MM.1S (cell line): ENCODE results near the gene USP31.

Source experiments
- DNase-seq: peaks from one replicate; pipeline ENCODE4 v3.0.0-alpha.2; 2015
- H2AFZ ChIP-seq: fragments of 300-600 bp; sonication (generic); 2 replicates; pipeline ENCODE4 v1.6.0; 2016; ENCODE audit warnings: antibody characterized with exemption, low read length
- H3F3A ChIP-seq: fragments of 300-600 bp; sonication (generic); 2 replicates; pipeline ENCODE4 v1.6.1; 2016; ENCODE audit warnings: mild to moderate bottlenecking, antibody characterized with exemption, low read length, moderate library complexity, mixed read lengths; ENCODE audit not compliant: insufficient read depth
- H3K27ac ChIP-seq: fragments of 300-600 bp; sonication (generic); 2 replicates; pipeline ENCODE4 v1.5.1; 2016; ENCODE audit warnings: mild to moderate bottlenecking, low read length
- H3K27me3 ChIP-seq: fragments of 300-600 bp; sonication (generic); replicated peaks from 2 replicates; pipeline ENCODE4 v1.6.0; 2016; ENCODE audit warnings: low read length; ENCODE audit not compliant: insufficient read depth
- H3K36me3 ChIP-seq: fragments of 300-600 bp; sonication (generic); replicated peaks from 2 replicates; pipeline ENCODE4 v1.6.1; 2016; ENCODE audit warnings: mild to moderate bottlenecking, low read length, mixed read lengths; ENCODE audit not compliant: insufficient read depth
- H3K4me1 ChIP-seq: fragments of 300-600 bp; sonication (generic); 2 replicates; pipeline ENCODE4 v1.6.1; 2016; ENCODE audit warnings: low read length, mixed read lengths
- H3K4me2 ChIP-seq: fragments of 300-600 bp; sonication (generic); 2 replicates; pipeline ENCODE4 v1.6.0; 2016; ENCODE audit warnings: low read depth, low read length
- H3K4me3 ChIP-seq: fragments of 300-600 bp; sonication (generic); 2 replicates; pipeline ENCODE4 v1.5.1; 2016; ENCODE audit warnings: low read length, mixed read lengths
- H3K79me2 ChIP-seq: fragments of 300-600 bp; sonication (generic); 2 replicates; pipeline ENCODE4 v1.6.1; 2016; ENCODE audit warnings: mixed run types, low read length, mixed read lengths
- H3K9ac ChIP-seq: fragments of 300-600 bp; sonication (generic); 2 replicates; pipeline ENCODE4 v1.6.1; 2016; ENCODE audit warnings: low read length, mixed read lengths
- H3K9me2 ChIP-seq: fragments of 300-600 bp; sonication (generic); replicated peaks from 2 replicates; pipeline ENCODE4 v1.6.1; 2016; ENCODE audit warnings: mild to moderate bottlenecking, low read length, mixed read lengths; ENCODE audit not compliant: insufficient read depth
- H3K9me3 ChIP-seq: fragments of 300-600 bp; sonication (generic); replicated peaks from 2 replicates; pipeline ENCODE4 v1.6.1; 2016; ENCODE audit warnings: mild to moderate bottlenecking, low read length, mixed read lengths; ENCODE audit not compliant: insufficient read depth
- H4K20me1 ChIP-seq: fragments of 300-600 bp; sonication (generic); 2 replicates; pipeline ENCODE4 v1.6.1; 2016; ENCODE audit warnings: mild to moderate bottlenecking, low read length, moderate library complexity, mixed read lengths; ENCODE audit not compliant: insufficient read depth
- CTCF ChIP-seq: fragments of 300-600 bp; sonication (generic); IDR thresholded peaks from 2 replicates; pipeline ENCODE4 v1.5.1; 2016; ENCODE audit warnings: antibody characterized with exemption, low read length, mixed read lengths
- EZH2 ChIP-seq: fragments of 300-600 bp; sonication (generic); optimal IDR thresholded peaks from 2 replicates; pipeline ENCODE3; 2017; ENCODE audit warnings: low read depth, mild to moderate bottlenecking, antibody characterized with exemption, low read length, mixed read lengths
- EZH2phosphoT487 ChIP-seq: fragments of 300-600 bp; sonication (generic); IDR thresholded peaks from 2 replicates; pipeline ENCODE4 v1.6.1; 2018; ENCODE audit warnings: antibody characterized with exemption, low read length

USP31 gene

GRCh38 chr16:23062524-23062923, 86.7 kb downstream of the USP31 start:
- Histone ChIP-seq H3K9me2 (no peaks in the 10 kb centered on the region), H3K4me1 (no peaks in the 10 kb centered on the region), H2AFZ (no peak overlapping the region), H3K4me3 (no peak overlapping the region), H3K36me3 (no peaks in the 10 kb centered on the region), H3K9ac (no peak overlapping the region), H3K79me2 (no peaks in the 10 kb centered on the region), H3K27ac (no peak overlapping the region), H3K9me3 (no peaks in the 10 kb centered on the region), H3F3A (no peaks in the 10 kb centered on the region), H3K27me3 (no peaks in the 10 kb centered on the region), H4K20me1 (no peaks in the 10 kb centered on the region), H3K4me2 (no peak overlapping the region)
- TF ChIP-seq CTCF (no peak), EZH2 (no peak), EZH2phosphoT487 (no peak)
- DNase-seq: no peak

GRCh38 chr16:23061669-23062068, 87.6 kb downstream of the USP31 start:
- Histone ChIP-seq H3K9ac (no peak overlapping the region), H3K4me2 (no peak overlapping the region), H3F3A (no peaks in the 10 kb centered on the region), H3K36me3 (no peaks in the 10 kb centered on the region), H3K4me3 (no peak overlapping the region), H3K79me2 (no peaks in the 10 kb centered on the region), H3K27me3 (no peaks in the 10 kb centered on the region), H4K20me1 (no peaks in the 10 kb centered on the region), H2AFZ (no peak overlapping the region), H3K4me1 (no peaks in the 10 kb centered on the region), H3K27ac (no peak overlapping the region), H3K9me3 (no peaks in the 10 kb centered on the region), H3K9me2 (no peaks in the 10 kb centered on the region)
- no peak for TF ChIP-seq CTCF
- no peak for TF ChIP-seq EZH2phosphoT487
- no peak for TF ChIP-seq EZH2
- no peak for DNase-seq

GRCh38 chr16:23060458-23061320, 88.6 kb downstream of the USP31 start:
- no peak overlapping the region for H3K9ac ChIP-seq
- H3K36me3 ChIP-seq: no peaks in the 10 kb centered on the region
- no peak overlapping the region for H2AFZ ChIP-seq
- no peaks in the 10 kb centered on the region for H3K4me1 ChIP-seq
- no peak overlapping the region for H3K4me3 ChIP-seq
- no peak overlapping the region for H3K4me2 ChIP-seq
- H3K27ac ChIP-seq: no peak overlapping the region
- no peaks in the 10 kb centered on the region for H4K20me1 ChIP-seq
- DNase-seq: peak; percentile 63
- no peaks in the 10 kb centered on the region for H3K9me3 ChIP-seq
- H3K9me2 ChIP-seq: no peaks in the 10 kb centered on the region
- TF ChIP-seq EZH2phosphoT487 (no peak), CTCF (peak; percentile 86)
- H3K27me3 ChIP-seq: no peaks in the 10 kb centered on the region
- no peaks in the 10 kb centered on the region for H3F3A ChIP-seq
- no peaks in the 10 kb centered on the region for H3K79me2 ChIP-seq
